ENCODE data around the gene CDH26.

CDH26 gene

DNA sequence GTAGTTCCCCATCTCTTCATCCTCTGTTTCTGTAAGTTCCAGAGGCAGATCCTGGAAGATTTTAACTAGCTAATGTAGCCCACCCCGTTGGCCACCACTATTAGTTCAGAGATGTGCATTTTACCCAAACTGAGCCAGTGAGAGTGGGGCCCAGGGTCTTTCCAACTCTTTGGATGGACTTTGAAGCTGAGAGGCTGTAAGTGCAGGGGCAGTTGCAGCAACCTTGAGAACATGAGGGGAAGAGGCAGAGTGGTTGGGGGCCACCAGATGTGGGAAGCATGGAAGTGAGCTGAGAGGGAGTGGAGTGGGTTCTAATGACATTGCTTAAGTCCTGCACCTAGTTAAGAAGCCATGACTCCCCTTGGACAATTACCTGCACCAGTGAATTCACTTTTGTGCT lies 72.2 kb downstream of the CDH26 start:
- H3K9ac ChIP-seq (ENCODE audit: low read length), result no peak overlapping the region
- no peak overlapping the region for H2AFZ ChIP-seq (ENCODE audit: low read depth, low read length, severe bottlenecking)
- peaks cover under 1% of the 10 kb centered on the region; the same call in 1 of the 2 replicates for H3K9me3 ChIP-seq (ENCODE audit: insufficient read depth, low read length)
- no peaks in the 10 kb centered on the region for H3K79me2 ChIP-seq (ENCODE audit: insufficient read depth, low read length)
- H4K20me1 ChIP-seq (ENCODE audit: low read depth, low read length), result no peaks in the 10 kb centered on the region
- H3F3A ChIP-seq (ENCODE audit: insufficient read depth), result no peaks in the 10 kb centered on the region
- no peak overlapping the region for H3K4me3 ChIP-seq (ENCODE audit: insufficient read depth, low read length, poor library complexity, severe bottlenecking)
- TF ChIP-seq, protein P1, sequence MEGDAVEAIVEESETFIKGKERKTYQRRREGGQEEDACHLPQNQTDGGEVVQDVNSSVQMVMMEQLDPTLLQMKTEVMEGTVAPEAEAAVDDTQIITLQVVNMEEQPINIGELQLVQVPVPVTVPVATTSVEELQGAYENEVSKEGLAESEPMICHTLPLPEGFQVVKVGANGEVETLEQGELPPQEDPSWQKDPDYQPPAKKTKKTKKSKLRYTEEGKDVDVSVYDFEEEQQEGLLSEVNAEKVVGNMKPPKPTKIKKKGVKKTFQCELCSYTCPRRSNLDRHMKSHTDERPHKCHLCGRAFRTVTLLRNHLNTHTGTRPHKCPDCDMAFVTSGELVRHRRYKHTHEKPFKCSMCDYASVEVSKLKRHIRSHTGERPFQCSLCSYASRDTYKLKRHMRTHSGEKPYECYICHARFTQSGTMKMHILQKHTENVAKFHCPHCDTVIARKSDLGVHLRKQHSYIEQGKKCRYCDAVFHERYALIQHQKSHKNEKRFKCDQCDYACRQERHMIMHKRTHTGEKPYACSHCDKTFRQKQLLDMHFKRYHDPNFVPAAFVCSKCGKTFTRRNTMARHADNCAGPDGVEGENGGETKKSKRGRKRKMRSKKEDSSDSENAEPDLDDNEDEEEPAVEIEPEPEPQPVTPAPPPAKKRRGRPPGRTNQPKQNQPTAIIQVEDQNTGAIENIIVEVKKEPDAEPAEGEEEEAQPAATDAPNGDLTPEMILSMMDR (IDR thresholded peaks at IDR 0.05; ENCODE audit: insufficient read depth, low read length, poor library complexity, severe bottlenecking), result no peak
- TF ChIP-seq EZH2phosphoT487 (conservative IDR thresholded peaks at IDR 0.05; ENCODE audit: low read length), result no peak
- no peak overlapping the region for H3K4me2 ChIP-seq (ENCODE audit: low read depth, low read length, poor library complexity, severe bottlenecking)
- H3K36me3 ChIP-seq (ENCODE audit: low read length), result no peaks in the 10 kb centered on the region
- no peaks in the 10 kb centered on the region for H3K27me3 ChIP-seq (ENCODE audit: low read length)
- no peaks in the 10 kb centered on the region for H3K9me2 ChIP-seq (replicated peaks; ENCODE audit: insufficient read depth, low read length)
- H3K27ac ChIP-seq (ENCODE audit: low read depth, low read length), result no peak overlapping the region

GRCh38 chr20:60031107-60031506 lies 72.9 kb downstream of the CDH26 start:
- no peak overlapping the region for H3K9ac ChIP-seq (ENCODE audit: low read length)
- no peaks in the 10 kb centered on the region for H3K27me3 ChIP-seq (ENCODE audit: low read length)
- no peaks in the 10 kb centered on the region for H4K20me1 ChIP-seq (ENCODE audit: low read depth, low read length)
- TF ChIP-seq, protein P1 (IDR thresholded peaks at IDR 0.05; ENCODE audit: insufficient read depth, low read length, poor library complexity, severe bottlenecking), result no peak
- no peak for TF ChIP-seq EZH2phosphoT487 (conservative IDR thresholded peaks at IDR 0.05; ENCODE audit: low read length)
- no peak overlapping the region for H3K27ac ChIP-seq (ENCODE audit: low read depth, low read length)
- H3K9me3 ChIP-seq (ENCODE audit: insufficient read depth, low read length), result peaks cover 4% of the 10 kb centered on the region; the same call in 1 of the 2 replicates
- H2AFZ ChIP-seq (ENCODE audit: low read depth, low read length, severe bottlenecking), result no peak overlapping the region
- H3K79me2 ChIP-seq (ENCODE audit: insufficient read depth, low read length), result no peaks in the 10 kb centered on the region
- H3F3A ChIP-seq (ENCODE audit: insufficient read depth), result no peaks in the 10 kb centered on the region
- no peak overlapping the region for H3K4me2 ChIP-seq (ENCODE audit: low read depth, low read length, poor library complexity, severe bottlenecking)
- no peaks in the 10 kb centered on the region for H3K9me2 ChIP-seq (replicated peaks; ENCODE audit: insufficient read depth, low read length)
- no peak overlapping the region for H3K4me3 ChIP-seq (ENCODE audit: insufficient read depth, low read length, poor library complexity, severe bottlenecking)
- no peaks in the 10 kb centered on the region for H3K36me3 ChIP-seq (ENCODE audit: low read length)

- Histone ChIP-seq H3K9ac (ENCODE audit: low read length) (no peak overlapping the region), H3K79me2 (ENCODE audit: insufficient read depth, low read length) (no peaks in the 10 kb centered on the region), H3K4me3 (ENCODE audit: insufficient read depth, low read length, poor library complexity, severe bottlenecking) (no peak overlapping the region), H4K20me1 (ENCODE audit: low read depth, low read length) (no peaks in the 10 kb centered on the region), H3K36me3 (ENCODE audit: low read length) (no peaks in the 10 kb centered on the region), H3K9me2 (replicated peaks; ENCODE audit: insufficient read depth, low read length) (no peaks in the 10 kb centered on the region), H3K27ac (ENCODE audit: low read depth, low read length) (no peak overlapping the region), H3K9me3 (ENCODE audit: insufficient read depth, low read length) (peaks cover 4% of the 10 kb centered on the region; the same call in 1 of the 2 replicates), H3F3A (ENCODE audit: insufficient read depth) (no peaks in the 10 kb centered on the region), H2AFZ (ENCODE audit: low read depth, low read length, severe bottlenecking) (no peak overlapping the region), H3K27me3 (ENCODE audit: low read length) (no peaks in the 10 kb centered on the region), H3K4me2 (ENCODE audit: low read depth, low read length, poor library complexity, severe bottlenecking) (no peak overlapping the region)
- TF ChIP-seq, protein P1 (IDR thresholded peaks at IDR 0.05; ENCODE audit: insufficient read depth, low read length, poor library complexity, severe bottlenecking), result no peak
- no peak for TF ChIP-seq EZH2phosphoT487 (conservative IDR thresholded peaks at IDR 0.05; ENCODE audit: low read length)
These were observed 76.2 kb downstream of the CDH26 start for GRCh38 chr20:60034231-60035110.
